GM12878 (cell line): ENCODE data around the gene NF1. TPM values are rescaled to one million over a fixed set of nuclear protein-coding genes. Genes with fewer than 3 reads are reported as not detected.

ENCODE experiments used
- ATAC-seq: fragments of 200-7000 bp; cut with Tn5 transposase; 3 replicates; pipeline ENCODE4 v1.9.1; 2020; ENCODE audit warnings: mild to moderate bottlenecking, moderate library complexity
- BruUV-seq: library from RNA; stranded (reverse); fragments of 400-500 nt; replicated peaks from 2 replicates; lab custom pipeline; 2021; lab: Mats Ljungman, UMichigan
- CTCF ChIA-PET: fragments of 300-600 bp; sonication (Branson Sonifier 250); formaldehyde crosslinking; extraction: SDS; loops from one replicate; lab custom pipeline; 2021; ENCODE audit warnings: inconsistent platforms; lab: Yijun Ruan, JAX
- POLR2A ChIA-PET: fragments of 350-600 bp; formaldehyde crosslinking; extraction: SDS; loops from one replicate; lab custom pipeline; 2021; ENCODE audit warnings: inconsistent platforms; lab: Charles Lee
- RAD21 ChIA-PET: fragments of 300-600 bp; sonication (Branson Sonifier 250); formaldehyde crosslinking; loops from one replicate; lab custom pipeline; 2023; ENCODE audit warnings: antibody characterized with exemption; ENCODE audit not compliant: unreplicated experiment; lab: Charles Lee
- SMC1A ChIA-PET: fragments of 300-600 bp; sonication (Branson Sonifier 250); formaldehyde crosslinking; loops from one replicate; lab custom pipeline; 2023; ENCODE audit not compliant: unreplicated experiment, uncharacterized antibody; lab: Charles Lee
- DNase-seq: peaks from one replicate; pipeline ENCODE4 v3.0.0-alpha.2; 2011; ENCODE audit warnings: low read depth, low spot score
- FAIRE-seq: peaks from 3 replicates; lab custom pipeline; 2011; peaks lifted over from hg19 to GRCh38; lab: Jason Lieb, UNC
- H2AFZ ChIP-seq: 2 replicates; pipeline ENCODE4 v1.6.0; 2011; ENCODE audit warnings: low read depth, low read length, control low read depth; ENCODE audit not compliant: control insufficient read depth
- H3K27ac ChIP-seq: 2 replicates; pipeline ENCODE4 v1.5.1; 2011; ENCODE audit warnings: control low read depth; ENCODE audit not compliant: control insufficient read depth, insufficient read depth
- H3K27me3 ChIP-seq, 2 experiments: replicated peaks in 1 of 2; 2 replicates each; pipeline versions ENCODE4 v1.6.0 to v1.6.1; 2011; ENCODE audit warnings: low read length in 1 of 2; ENCODE audit not compliant: control insufficient read depth in 2 of 2, insufficient read depth in 2 of 2
- H3K36me3 ChIP-seq, 2 experiments: 2 replicates each; pipeline ENCODE4 v1.5.1; 2011; ENCODE audit warnings: low read length in 1 of 2; ENCODE audit not compliant: control insufficient read depth in 2 of 2, insufficient read depth in 2 of 2
- H3K4me1 ChIP-seq: 2 replicates; pipeline ENCODE4 v1.6.1; 2011; ENCODE audit warnings: mild to moderate bottlenecking, low read length, moderate library complexity, mixed read lengths; ENCODE audit not compliant: control insufficient read depth, insufficient read depth
- H3K4me2 ChIP-seq: 2 replicates; pipeline ENCODE4 v1.6.0; 2011; ENCODE audit warnings: control low read depth; ENCODE audit not compliant: control insufficient read depth, insufficient read depth
- H3K4me3 ChIP-seq: fragments of 200-600 bp; sonication (generic); 2 replicates; pipeline ENCODE4 v1.5.1; 2016
- H3K79me2 ChIP-seq: 2 replicates; pipeline ENCODE4 v1.6.0; 2011; ENCODE audit warnings: low read length; ENCODE audit not compliant: control insufficient read depth, insufficient read depth
- H3K9ac ChIP-seq: 2 replicates; pipeline ENCODE4 v1.8.0; 2011; ENCODE audit warnings: low read length, control low read depth, mixed read lengths; ENCODE audit not compliant: control insufficient read depth, insufficient read depth
- H3K9me3 ChIP-seq: replicated peaks from 3 replicates; pipeline ENCODE4 v1.5.1; 2011; ENCODE audit warnings: mild to moderate bottlenecking, low read length; ENCODE audit not compliant: control insufficient read depth, insufficient read depth
- H4K20me1 ChIP-seq: 2 replicates; pipeline ENCODE4 v1.6.0; 2011; ENCODE audit not compliant: control insufficient read depth, insufficient read depth
- POLR2A ChIP-seq: IDR thresholded peaks from 2 replicates; pipeline ENCODE4 v1.6.1; 2011; ENCODE audit warnings: low read depth, mild to moderate bottlenecking, low read length
- ZNF592 ChIP-seq: fragments of 450-650 bp; IDR thresholded peaks from 2 replicates; pipeline ENCODE4 v1.6.1; 2017; ENCODE audit warnings: mild to moderate bottlenecking, moderate library complexity
- WGBS: methylation state at CpG from one replicate; pipeline ENCODE4 v1.1.6; 2016; ENCODE audit warnings: low lambda C conversion rate; ENCODE audit not compliant: insufficient replicate concordance, insufficient coverage; ENCODE audit errors: missing lambda C conversion rate; 5-methylcytosine and 5-hydroxymethylcytosine counted together
- in situ Hi-C: fragments of 300-500 bp; cut with MboI; formaldehyde crosslinking; loops from 9 replicates; pipeline ENCODE4 v1.14.3; 2018; ENCODE audit warnings: mixed read lengths
- intact Hi-C: fragments of 100-400 bp; cut with micrococcal nuclease; formaldehyde crosslinking; loops from one replicate; pipeline ENCODE4 v1.14.2; 2022; ENCODE audit not compliant: unreplicated experiment
- polyA plus RNA-seq, 11 experiments: library from polyadenylated mRNA; depleted of rRNA in 4 of 11; unstranded in 6 of 11; stranded (reverse) in 5 of 11; fragments of >200 nt; fragmentation: Nextera tagmentation in 4 of 11; fragmentation: Illumina TruSeq in 1 of 11; extraction: Ambion mirVana in 4 of 11; extraction: Trizol in 1 of 11; gene quantifications; 1 replicate in 1 of 11; 2 replicates in 10 of 11; pipeline versions ENCODE4 v1.2.1 to v1.2.3, GENCODE V29; 2011 to 2016; ENCODE audit warnings: inconsistent platforms in 2 of 11, missing spikeins in 2 of 11, low read depth in 1 of 11
- total RNA-seq, 4 experiments: library from RNA; depleted of rRNA in 3 of 4; stranded (reverse); fragments of >200 nt in 3 of 4; fragmentation: Illumina TruSeq in 1 of 4; extraction: Trizol in 1 of 4; gene quantifications; 2 replicates each; pipeline versions ENCODE4 v1.2.1 to v1.2.3, GENCODE V29; 2013 to 2021

Gene NF1
- total and polyA plus RNA-seq, 10 of the 15 experiments (the other 5 are each of a cell fraction or from before 2014, with no cell fraction given): 2.5 to 31.8 (median 16.6) TPM

GRCh38 chr17:31130286-31131224 lies 35.8 kb downstream of the NF1 start:
- Histone ChIP-seq H3K36me3 (peaks cover 0 to 3% of the 10 kb centered on the region in 2 experiments; a peak in 2 of 4 replicates), H3K79me2 (peaks cover 10% of the 10 kb centered on the region), H4K20me1 (no peaks in the 10 kb centered on the region), H3K4me3 (no peak overlapping the region), H3K27ac (no peak overlapping the region), H3K9me3 (no peaks in the 10 kb centered on the region), H3K27me3 (no peaks in the 10 kb centered on the region), H3K9ac (no peak overlapping the region), H3K4me1 (no peaks in the 10 kb centered on the region), H2AFZ (no peak overlapping the region), H3K4me2 (no peak overlapping the region)
- ChIA-PET CTCF (interaction anchor here (2.2 kb wide), 1 partner anchor 7 kb away, joined by 5 read pairs; no protein-coding TSS in a partner anchor), SMC1A (interaction anchor here (1.2 kb wide), 1 partner anchor 18 kb away, joined by 3 read pairs; no protein-coding TSS in a partner anchor), RAD21 (no interaction called here), POLR2A (interaction anchor here (0.7 kb wide), 1 partner anchor 145 kb away, joined by 3 read pairs; no protein-coding TSS in a partner anchor)
- no peak for DNase-seq
- no peak for FAIRE-seq
- in situ Hi-C loops: no loop called here
- intact Hi-C loops: no loop called here
- BruUV-seq: no TSS peak
- ATAC-seq: no peak
- TF ChIP-seq ZNF592: no peak
- TF ChIP-seq POLR2A: peak; percentile 33; the same call in 1 of the 2 replicates
- 82% methylated on average over 15 of the region's 15 CpGs for WGBS
